Stimulated activated CD4-positive, alpha-beta T cell treated with anti-CD3 and anti-CD28 coated beads, Interleukin-1b, Interleukin-23, amount 100 ng/mL, for 4 hours (primary cell): ENCODE measurements around the gene SPINK7.

ENCODE experiments used
- DNase-seq, 2 donors: peaks; one replicate each; pipeline ENCODE4 v3.0.0-alpha.2; 2020; ENCODE audit warnings: low read depth in 2 of 2

SPINK7 gene

DNA sequence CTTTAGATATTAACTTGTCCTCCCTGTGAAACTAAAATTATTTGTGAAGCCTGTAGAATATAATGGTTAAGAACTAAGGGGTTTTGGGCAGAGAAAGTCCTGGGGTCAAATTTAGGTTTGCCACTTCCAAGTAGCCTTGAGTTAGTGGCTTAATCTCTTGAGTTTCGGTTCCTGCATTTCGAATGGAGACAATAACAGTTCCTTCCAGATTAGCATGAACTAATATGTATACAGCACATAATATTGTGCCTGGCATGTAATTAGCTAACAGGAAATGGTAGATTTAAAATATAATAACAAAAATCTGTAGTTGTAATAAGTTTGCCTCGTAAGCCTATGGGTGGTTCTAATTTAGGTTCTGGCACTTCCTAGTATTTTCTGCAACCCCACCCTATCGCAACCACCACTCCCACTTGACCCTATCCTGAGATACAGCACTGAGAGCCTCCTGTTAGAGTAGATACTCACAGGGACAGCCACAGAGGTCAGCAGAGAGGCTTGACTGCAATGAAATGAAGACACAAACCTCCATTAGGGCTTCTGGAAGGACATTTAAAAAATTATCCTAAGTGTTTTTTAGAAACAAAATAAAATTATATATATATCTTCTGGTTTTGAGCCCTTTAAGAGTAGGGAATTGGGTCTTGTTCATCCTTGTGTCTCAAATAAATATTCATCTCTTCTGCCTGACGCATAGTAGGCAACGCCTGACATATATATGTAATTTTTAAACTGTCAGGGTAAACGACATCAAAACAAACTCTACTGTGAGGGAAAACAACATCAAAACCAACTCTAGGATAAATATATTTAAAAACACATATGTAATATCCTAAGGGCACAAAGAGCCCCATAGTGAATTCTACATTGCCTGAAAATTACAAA lies 31.6 kb downstream of the SPINK7 start:
- DNase-seq: no peak

DNA sequence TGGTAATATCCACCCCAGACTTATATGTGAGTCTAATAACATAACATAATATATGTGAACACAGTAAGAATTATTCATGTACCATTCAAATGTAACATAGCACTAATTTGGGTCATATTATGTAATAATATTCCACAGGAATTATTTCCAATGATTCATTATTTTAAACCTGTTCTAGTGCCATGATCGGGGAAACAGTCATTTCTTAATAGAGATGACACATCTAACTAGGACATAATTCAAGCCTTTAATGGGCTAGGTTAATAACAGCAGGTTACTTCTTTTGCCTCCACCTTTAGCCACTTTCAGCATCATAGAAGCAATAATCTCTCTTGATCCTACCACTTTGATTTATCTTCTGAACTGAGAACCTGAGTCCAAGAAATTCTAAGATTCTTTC lies 35.5 kb downstream of the SPINK7 start:
- DNase-seq: no peak

DNA sequence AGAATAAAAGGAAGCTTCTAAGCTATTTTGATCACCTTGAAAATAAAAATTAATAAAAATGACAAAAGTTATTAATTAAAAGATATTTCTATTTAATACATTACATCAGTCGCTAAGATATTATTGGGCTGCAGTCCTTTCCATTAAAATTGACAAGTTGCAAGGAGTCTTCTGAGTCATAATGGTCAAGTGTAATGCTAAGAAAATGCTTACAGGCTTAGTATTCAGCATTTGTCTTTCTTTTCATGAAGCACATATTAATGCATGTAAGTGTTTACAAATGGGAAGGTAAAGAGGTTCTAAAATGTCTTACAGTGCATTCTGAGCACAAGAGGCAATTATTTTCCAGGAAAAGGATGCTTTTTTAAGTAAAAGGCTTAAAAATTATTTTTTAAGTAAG lies 40.5 kb downstream of the SPINK7 start:
- no peak for DNase-seq

DNA sequence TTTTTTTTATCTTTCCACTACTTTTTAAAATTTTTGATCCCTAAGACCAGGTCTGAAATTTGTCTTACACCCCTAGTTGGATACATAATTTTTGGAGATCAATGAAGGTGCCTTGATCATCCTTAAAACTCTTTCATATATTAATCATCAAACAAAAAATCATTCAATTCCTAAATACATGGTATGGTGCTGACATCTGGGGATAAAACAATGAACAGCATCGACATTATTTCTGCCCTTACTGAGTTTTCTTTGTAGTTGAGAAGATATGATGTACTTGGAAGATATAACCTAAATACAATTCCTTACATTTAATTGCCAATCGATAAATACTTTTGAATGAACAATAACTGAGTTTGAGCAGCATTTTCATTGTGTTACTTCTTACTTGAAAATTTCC lies 41.4 kb downstream of the SPINK7 start:
- no peak for DNase-seq

DNA sequence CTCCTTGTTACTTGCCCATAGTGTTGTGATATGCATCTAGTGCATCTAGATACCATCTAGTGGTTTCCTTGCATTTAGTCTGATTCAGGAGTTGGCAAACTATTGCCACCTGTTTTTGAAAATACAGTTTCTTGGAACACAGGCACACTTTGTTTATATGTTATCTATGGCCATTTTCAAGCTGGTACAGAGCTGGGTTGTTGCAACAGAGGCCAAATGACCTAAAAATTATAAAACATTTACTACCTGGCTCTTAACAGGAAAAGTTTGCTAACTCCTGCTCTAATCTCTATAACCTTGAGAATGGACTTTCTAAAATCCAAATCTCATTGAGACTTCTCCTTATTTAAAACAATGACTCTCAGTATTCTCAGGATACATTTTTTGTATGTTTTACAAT lies 52.1 kb downstream of the SPINK7 start:
- no peak for DNase-seq
